Adipocyte (in vitro differentiated cells): ENCODE results near the gene IL17RC.

Source experiments
- DNase-seq: peaks from one replicate; pipeline ENCODE4 v3.0.0-alpha.2; 2015; ENCODE audit warnings: low read depth
- H3K27me3 ChIP-seq: replicated peaks from 2 replicates; pipeline ENCODE4 v1.7.0; 2013; ENCODE audit warnings: mild to moderate bottlenecking, low read length, moderate library complexity; ENCODE audit not compliant: control insufficient read depth, insufficient read depth
- H3K36me3 ChIP-seq: 2 replicates; pipeline ENCODE4 v1.7.0; 2013; ENCODE audit warnings: low read length, mild to moderate bottlenecking, moderate library complexity; ENCODE audit not compliant: control insufficient read depth, insufficient read depth, severe bottlenecking
- H3K4me1 ChIP-seq: 2 replicates; pipeline ENCODE4 v1.7.0; 2013; ENCODE audit warnings: mild to moderate bottlenecking, low read length, moderate library complexity; ENCODE audit not compliant: control insufficient read depth, insufficient read depth
- H3K4me3 ChIP-seq: 2 replicates; pipeline ENCODE4 v1.7.0; 2013; ENCODE audit warnings: mild to moderate bottlenecking, low read length, moderate library complexity
- H3K9ac ChIP-seq: 2 replicates; pipeline ENCODE4 v1.7.0; 2013; ENCODE audit warnings: mild to moderate bottlenecking, low read length, moderate library complexity
- H3K9me3 ChIP-seq: 2 replicates; pipeline ENCODE4 v1.7.0; 2013; ENCODE audit warnings: mild to moderate bottlenecking, low read length, moderate library complexity; ENCODE audit not compliant: control insufficient read depth

Gene IL17RC

GRCh38 chr3:9970020-9970652 lies 53.2 kb downstream of the IL17RC start:
- H3K4me1 ChIP-seq, result peaks cover 24% of the 10 kb centered on the region
- H3K9ac ChIP-seq, result peak overlapping the region; percentile 50
- no peaks in the 10 kb centered on the region for H3K27me3 ChIP-seq
- H3K36me3 ChIP-seq, result peaks cover 81% of the 10 kb centered on the region
- H3K9me3 ChIP-seq, result no peaks in the 10 kb centered on the region
- no peak overlapping the region for H3K4me3 ChIP-seq
- peak; percentile 67 for DNase-seq

DNA sequence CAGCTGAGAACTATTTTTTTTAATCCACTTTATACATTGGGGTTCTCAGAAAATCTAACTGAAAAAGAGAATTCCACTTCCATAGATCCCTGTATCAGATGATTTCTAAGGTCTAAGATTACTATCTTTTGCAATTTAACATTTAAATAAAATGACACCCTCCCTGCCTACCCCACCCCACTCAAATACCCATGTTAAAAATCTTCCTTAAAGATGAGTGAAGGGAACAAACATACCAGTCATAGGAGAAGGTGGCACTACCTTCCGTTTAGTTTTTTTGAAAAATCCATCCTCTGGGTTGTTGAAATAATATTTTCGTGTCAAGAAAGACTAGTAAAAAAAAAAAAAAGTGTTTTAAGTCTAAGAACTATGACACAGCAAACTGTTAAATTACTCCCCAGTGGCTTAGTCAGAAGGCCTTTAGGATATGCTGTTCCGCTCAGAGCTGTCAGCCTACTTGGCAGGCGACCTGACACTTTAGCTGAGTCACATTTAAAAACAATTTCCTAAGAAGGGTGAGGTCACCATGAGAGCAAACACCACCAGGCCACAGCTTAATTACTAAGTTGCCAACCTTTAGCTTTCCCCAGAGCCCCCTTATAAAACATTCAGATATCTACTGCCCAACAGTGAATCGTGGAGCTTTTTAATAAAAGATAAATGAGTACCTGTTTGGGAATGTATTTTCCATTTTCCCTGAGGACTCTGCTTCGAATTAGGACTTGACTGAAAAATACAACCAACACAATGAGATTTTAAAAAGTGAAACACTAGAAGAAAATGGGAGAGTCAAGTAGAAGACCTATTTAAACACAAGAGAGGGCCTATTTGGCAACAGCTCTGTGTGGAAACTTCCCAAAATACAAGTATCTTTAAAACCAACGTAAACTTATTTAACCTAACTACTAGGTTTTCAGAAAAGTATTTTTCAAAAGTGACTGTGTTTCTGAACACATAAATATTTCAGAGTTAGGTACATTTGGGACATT lies 60.1 kb downstream of the IL17RC start:
- no peaks in the 10 kb centered on the region for H3K9me3 ChIP-seq
- peak overlapping the region; percentile 84 for H3K9ac ChIP-seq
- peaks cover 49% of the 10 kb centered on the region for H3K4me1 ChIP-seq
- H3K27me3 ChIP-seq, result no peaks in the 10 kb centered on the region
- peaks cover 50% of the 10 kb centered on the region for H3K36me3 ChIP-seq
- peak overlapping the region; percentile 69 for H3K4me3 ChIP-seq
- peak; percentile 95 for DNase-seq

GRCh38 chr3:9978710-9979305 lies 61.9 kb downstream of the IL17RC start:
- H3K4me3 ChIP-seq, result no peak overlapping the region
- H3K27me3 ChIP-seq, result no peaks in the 10 kb centered on the region
- no peaks in the 10 kb centered on the region for H3K9me3 ChIP-seq
- H3K4me1 ChIP-seq, result peaks cover 56% of the 10 kb centered on the region
- peaks cover 33% of the 10 kb centered on the region for H3K36me3 ChIP-seq
- H3K9ac ChIP-seq, result no peak overlapping the region
- no peak for DNase-seq

- Histone ChIP-seq H3K36me3 (peaks cover 22% of the 10 kb centered on the region), H3K9ac (no peak overlapping the region), H3K9me3 (no peaks in the 10 kb centered on the region)
Observed at GRCh38 chr3:9980251-9980650, 63.4 kb downstream of the IL17RC start.

More at GRCh38 chr3:9980251-9980650, 63.4 kb downstream of the IL17RC start:
- peaks cover 58% of the 10 kb centered on the region for H3K4me1 ChIP-seq
- H3K27me3 ChIP-seq, result no peaks in the 10 kb centered on the region
- H3K4me3 ChIP-seq, result no peak overlapping the region
- no peak for DNase-seq
